HG02642 (cell line): ENCODE results near the gene SMARCD2.

Source experiments
- ATAC-seq: cut with Tn5 transposase; IDR thresholded peaks from one replicate; pipeline ENCODE4 v1.9.1; 2021; ENCODE audit warnings: mild to moderate bottlenecking; ENCODE audit not compliant: unreplicated experiment, poor library complexity

SMARCD2 gene

DNA sequence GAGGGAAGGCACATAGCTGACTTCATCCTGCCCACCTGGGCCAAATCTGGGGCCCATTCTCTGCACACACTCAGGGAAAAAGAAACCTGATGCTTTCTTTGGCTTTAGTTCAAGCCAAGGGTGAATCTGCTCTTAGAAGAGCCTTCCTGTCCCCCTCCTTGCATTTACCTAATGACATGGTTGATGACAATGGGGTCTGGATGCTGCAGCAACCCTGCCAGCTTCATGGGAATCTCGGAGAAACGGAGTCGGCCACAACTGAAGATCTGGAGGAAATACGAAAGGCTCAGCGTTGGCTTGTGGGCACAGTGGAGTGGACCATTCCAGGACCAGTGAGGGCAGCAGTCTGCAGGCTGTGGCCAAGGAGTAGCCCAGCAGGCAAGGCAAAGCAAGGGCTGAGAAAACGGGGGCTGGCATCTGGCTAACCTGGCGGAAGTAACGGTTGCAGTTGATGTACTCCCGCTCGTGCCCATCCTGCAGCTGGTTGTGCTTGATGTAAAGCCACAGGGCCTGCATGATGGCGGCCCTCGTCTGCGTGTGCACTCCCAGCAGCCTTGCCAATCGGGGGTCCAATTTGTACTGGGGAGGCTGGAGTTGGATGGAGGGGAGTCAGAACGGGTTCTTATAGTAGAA, 8.6 kb downstream of the SMARCD2 start:
- ATAC-seq = no peak

DNA sequence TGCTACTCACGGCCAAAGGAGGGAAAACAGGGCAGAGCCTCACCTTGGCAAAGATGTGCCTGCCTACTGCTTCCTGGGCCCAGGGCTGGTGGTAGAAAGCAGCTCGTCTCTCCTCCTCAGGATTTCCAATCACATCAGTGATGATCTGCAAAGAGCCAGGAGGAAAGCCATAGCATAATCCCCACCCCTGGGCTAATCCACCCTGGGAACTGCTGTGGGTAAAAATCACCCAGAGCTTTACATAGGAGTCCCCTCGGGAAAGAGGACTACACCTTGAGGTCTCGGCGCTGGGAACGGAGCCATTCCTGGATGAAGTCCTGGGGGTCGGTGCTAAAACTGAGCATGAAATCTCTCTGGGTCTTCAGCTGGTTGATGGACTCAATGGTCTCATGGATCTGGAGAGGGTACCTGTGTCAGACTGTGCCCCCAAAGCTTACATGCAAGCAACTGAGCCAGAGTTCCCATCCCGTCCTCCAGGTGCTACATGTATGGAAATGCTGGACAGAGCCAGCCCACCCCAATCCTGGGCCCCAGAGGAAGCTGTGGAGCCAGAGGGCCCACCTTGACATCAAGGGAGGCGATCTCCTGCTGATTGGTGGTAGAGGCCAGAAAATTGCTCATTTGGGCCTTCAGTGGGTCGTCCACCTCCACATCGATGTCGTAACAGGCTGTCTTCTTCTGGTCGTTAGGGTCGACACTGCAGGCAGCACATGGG, 9.3 kb downstream of the SMARCD2 start:
- ATAC-seq = no peak

DNA sequence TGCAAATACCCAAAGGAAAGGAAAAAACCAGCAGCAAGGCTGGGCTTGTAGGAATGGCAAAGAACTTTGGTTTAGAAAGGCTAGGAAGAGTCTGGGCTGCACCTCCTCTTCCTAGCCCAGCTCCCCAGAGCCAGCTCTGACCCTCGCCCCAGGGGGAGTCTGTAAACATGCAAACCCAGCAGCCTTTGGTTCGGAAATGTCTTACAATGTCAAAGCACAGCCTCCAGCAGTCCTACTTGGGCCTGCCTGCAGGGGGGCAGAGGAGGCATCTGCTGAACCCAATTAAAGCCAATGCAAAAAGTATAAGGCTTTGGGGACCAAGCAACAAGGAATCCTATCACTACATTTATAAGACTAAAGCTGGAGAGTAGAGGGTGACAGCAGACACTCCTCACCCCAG, 10.0 kb downstream of the SMARCD2 start:
- no peak for ATAC-seq

DNA sequence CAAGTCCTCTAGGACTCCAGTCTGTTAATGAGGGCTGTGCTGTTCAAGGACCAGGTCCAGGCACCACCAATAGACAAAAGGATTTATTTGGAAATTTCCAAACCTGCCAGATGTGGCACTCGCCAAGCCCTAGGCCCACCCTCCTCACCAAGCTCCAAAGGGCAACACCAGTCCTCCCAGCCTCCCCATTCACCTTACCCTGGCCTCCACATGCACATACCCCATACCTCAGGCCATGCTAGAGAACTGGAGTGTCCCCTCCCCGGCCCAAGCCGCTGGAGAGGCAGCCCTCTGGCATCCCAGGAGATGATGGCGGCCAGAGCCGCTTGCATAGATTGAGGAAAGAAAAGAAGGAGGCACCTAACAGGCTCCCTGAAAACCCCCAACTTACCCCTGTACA, 10.5 kb downstream of the SMARCD2 start:
- ATAC-seq = no peak

DNA sequence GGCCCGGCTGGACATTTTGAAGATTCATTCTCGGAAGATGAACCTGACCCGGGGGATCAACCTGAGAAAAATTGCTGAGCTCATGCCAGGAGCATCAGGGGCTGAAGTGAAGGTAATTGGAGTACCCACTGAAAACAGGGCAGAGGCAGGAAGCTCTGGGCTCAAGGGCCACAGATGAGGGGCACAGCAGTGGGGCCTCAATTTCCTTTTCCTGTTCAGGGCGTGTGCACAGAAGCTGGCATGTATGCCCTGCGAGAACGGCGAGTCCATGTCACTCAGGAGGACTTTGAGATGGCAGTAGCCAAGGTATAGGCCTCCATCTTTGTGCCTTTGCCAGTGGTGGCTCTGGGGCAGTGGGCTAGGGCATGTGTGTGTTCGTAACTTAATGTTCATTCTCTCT, 11.0 kb downstream of the SMARCD2 start:
- ATAC-seq = no peak

DNA sequence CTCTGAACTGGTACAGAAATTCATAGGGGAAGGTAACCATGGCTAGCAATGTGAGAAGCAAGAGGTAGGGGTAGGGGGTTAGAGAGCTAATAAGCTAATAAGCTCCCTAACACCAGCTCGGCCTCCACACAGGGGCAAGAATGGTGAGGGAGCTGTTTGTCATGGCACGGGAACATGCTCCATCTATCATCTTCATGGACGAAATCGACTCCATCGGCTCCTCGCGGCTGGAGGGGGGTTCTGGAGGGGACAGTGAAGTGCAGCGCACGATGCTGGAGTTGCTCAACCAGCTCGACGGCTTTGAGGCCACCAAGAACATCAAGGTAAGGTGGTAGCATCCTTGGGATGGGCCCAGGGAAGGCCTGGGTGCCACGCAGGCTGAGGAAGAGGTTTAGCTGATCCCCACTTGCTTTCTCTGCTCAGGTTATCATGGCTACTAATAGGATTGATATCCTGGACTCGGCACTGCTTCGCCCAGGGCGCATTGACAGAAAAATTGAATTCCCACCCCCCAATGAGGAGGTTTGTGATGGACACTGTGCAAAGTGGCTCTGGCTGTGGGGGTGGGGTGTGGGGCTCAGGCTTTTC, 11.5 kb downstream of the SMARCD2 start:
- ATAC-seq = no peak

DNA sequence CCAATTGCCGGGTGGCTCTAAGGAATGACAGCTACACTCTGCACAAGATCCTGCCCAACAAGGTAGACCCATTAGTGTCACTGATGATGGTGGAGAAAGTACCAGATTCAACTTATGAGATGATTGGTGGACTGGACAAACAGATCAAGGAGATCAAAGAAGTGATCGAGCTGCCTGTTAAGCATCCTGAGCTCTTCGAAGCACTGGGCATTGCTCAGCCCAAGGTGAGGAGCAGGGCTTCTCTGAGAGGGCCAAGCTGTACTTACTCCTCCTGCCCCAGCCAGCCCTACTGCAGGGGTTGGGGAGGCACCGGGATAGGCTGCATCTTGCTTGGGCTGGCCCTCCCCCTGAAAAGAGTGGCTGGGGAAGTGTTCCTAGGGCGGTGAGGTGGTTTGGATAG, 12.2 kb downstream of the SMARCD2 start:
- ATAC-seq = no peak

DNA sequence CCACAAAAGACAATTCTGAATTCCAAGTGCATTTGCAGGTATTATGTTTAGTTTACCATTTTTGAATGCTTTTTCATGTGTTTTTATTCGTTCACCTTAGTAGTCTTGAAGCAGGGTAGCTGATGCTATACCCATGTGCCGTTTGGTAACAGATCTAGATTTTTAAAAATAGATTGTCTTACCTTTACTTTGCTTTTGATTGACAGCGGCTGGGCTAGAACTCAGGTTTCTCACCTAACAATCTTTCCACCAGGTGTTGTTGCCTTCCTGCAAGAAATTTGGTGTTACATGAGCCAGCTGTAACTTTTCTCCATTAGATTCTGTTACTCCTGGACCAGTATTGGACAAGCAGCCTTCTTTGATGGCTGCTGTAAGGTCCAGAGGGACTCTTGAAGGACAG, 13.5 kb downstream of the SMARCD2 start:
- ATAC-seq = no peak

DNA sequence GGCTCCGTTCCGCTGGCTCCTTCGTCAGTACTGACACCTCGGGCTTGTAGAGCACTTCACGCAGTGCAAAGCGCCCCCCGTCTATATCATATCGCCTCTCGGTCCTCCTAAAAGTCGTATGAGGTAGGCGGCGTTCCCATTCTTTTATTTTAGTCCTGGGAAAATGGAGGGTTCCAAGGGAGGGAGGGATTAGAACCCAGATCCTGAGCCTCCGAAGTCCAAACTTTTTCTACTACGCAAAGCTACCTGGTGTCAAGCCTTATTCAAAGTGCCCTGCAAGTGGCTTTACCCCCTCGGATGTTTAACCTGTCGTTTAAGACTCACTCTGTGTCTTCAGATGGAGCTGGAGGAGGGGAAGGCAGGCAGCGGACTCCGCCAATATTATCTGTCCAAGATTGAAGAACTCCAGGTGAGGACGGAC, 14.7 kb downstream of the SMARCD2 start:
- no peak for ATAC-seq

DNA sequence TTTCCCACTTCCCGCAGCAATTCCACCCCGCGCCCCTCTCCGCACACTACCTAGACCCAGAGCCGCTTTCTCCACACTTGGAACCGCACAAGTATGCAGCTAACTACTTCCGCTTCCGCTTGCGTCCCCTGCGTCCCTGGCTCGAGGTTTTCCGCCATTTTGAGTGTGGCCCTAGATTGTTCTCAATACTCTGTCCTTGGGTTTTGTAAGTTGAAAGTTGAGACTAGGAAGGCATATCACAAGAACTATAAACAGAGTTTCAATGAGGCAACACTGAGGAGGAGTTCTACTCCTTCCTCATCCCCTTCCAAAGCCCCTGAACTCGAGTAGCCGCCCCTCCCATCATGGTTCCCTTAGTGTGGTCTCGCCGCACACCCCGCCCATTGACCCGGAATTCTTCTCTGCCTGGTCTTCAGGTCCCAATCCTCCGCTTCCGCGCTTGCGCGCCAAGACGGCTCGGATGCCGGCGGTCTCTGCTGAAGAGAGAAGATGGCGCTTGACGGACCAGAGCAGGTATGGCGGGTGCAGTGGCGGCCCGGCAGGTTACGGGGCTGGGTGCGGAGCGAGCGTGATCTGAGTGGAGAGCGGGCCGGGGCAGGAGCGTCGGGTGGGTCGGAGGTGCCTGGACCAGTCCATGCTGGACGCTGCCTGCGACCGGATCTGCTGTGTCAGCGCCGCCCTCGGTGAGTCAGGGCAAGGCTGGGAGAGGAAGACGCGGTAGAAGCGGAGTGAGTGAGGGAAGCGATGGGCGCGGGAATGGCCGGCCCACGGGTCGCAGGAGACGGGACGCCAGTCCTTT, 15.3 kb downstream of the SMARCD2 start, which contains the start of the genes FTSJ3 and PSMC5:
Gene FTSJ3, minus strand, starts transcription at position 662 of the 799 bp plus-strand sequence. CDS start 761 bp downstream, outside the sequence.
Gene PSMC5, plus strand, starts transcription at position 430 of the 799 bp plus-strand sequence. Its CDS starts 60 bp downstream, at position 490.
- peak; percentile 90 for ATAC-seq

DNA sequence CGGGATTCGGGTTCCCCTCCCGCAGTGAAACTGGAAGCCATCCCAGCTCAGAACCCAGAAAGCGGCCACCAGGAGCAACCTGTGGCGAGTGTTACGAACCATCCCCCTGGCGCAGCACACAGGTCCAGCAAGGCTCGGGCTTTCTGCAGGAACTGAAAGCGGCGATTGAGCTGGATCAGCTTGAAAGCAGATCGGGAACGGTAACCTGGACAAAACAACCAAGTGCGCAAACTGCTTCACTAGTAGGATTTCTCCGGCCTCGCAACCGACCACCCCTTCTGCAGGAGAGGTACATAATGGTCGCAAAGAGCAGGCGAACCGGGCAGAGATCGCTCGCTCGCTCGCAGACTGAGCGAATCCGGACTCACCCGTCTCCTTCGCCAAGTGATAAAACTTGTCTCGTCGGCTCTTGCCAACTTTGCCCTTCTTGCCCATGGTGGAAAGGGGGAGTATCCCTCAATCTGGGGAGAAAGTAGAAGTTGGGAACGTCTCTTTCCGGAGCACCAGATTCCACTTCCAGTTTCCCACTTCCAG, 15.9 kb downstream of the SMARCD2 start:
- no peak for ATAC-seq

DNA sequence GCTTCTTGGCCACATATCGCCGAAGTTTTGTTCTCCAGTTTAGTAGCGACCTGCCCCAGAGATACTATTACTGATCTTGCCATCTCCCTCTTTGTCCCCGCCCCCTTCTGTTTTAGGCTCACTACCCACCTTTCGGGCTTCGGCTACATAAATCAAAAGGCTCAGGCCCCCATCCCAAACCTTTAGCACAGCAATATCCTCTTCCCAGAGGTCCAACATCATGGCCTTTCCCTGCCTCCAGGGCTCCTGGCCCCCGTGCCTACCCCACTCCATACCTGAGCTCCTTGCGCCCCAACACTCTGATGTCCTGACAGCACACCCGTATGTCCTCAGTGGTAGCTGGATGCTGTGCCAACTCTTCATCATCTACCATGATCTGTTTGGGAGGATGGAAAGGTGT, 18.1 kb downstream of the SMARCD2 start:
- ATAC-seq = no peak

DNA sequence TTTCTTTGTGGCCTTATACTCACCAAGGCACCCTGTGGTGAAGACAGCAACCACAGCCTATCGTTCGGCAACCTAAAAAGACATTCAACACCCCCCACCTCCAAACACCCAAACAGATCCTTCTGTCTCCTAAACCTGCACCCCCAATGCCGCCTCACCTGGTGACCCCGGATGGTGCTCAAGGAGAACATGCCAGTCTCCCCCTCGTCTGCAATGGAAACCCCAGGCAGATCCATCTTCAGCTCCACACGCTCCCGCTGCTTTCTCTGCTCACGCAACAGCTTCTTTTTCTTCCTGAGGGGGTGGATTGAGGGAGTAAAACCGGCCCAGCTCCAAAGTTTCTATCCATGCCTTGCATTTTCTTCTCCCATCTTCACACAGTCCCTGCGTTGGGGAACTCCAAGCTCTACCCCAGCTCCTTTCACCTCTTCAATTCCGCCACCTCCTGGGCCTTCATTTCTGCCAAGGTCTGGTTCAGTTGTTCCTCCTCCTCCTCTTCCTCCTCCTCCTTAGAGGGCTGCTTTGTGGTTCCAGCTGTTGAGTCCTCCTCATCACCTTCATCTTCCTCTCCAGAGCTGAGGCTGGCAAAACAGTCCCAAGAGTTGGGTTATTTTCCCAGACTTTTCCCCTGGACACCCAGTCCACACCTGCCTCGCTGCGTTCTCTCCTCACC, 18.7 kb downstream of the SMARCD2 start:
- no peak for ATAC-seq

DNA sequence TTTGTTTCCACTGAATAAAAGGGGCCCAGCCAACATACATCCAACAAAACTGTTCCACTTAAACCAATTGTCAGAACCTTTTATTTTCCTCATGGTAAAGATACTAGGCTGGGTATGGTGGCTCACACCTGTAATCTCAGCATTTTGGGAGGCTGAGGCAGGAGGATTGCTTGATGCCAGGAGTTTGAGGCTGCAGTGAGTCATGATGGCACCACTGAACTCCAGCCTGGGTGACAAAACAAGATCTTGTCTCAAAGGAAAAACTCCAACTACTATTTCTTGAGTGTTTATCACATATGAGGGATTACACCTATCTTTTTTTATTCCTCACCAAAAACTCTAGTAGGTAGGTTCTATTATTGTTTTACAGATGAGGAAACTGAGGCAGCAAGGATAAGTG, 19.9 kb downstream of the SMARCD2 start:
- ATAC-seq = no peak

DNA sequence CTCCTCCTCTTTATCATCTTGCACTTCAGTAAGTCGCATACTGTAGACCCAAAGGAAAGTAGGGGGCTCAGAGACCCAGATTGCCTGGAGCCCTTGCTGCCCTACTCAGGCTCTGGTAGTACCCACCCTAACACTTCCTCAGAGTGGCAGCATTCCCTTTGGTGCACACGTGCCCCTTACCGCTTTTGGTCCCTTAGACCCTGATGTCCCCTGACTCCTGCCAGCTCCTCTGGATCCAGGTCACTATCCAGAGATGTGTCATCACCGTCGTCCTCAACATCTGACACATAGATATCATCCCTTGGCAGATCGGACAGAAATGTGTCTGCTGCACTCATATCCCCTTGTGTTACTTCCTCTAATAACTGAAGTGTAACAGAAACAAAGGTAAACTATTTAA, 20.7 kb downstream of the SMARCD2 start:
- no peak for ATAC-seq

DNA sequence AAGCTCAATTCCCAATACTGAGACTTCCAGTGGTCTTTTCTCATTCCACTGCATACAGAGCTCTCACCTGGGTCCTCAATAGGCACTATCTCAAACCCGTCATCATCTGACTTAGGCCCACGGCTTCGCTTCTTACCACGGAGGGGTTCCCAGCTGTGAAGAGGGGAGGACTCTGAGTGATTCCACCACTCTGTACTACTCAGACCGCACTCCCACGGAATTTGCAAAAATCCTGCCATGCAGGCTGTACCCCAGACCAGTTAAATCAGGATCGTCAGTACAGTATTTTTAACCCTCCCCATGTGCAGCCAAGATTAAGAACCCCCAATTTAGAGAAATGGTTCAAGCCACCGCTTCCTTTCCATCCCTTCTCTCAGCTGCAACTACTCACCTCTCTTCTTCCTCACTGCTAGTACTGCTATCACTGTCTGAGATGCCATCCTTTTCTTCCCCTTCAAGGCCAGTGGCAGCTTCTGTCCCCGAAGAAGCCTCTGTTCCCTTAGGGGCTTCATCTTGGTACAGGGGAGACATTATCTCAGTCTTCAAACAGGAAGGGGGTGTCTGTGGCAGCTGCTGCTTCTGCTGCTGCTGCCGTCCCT, 21.4 kb downstream of the SMARCD2 start:
- ATAC-seq = no peak

DNA sequence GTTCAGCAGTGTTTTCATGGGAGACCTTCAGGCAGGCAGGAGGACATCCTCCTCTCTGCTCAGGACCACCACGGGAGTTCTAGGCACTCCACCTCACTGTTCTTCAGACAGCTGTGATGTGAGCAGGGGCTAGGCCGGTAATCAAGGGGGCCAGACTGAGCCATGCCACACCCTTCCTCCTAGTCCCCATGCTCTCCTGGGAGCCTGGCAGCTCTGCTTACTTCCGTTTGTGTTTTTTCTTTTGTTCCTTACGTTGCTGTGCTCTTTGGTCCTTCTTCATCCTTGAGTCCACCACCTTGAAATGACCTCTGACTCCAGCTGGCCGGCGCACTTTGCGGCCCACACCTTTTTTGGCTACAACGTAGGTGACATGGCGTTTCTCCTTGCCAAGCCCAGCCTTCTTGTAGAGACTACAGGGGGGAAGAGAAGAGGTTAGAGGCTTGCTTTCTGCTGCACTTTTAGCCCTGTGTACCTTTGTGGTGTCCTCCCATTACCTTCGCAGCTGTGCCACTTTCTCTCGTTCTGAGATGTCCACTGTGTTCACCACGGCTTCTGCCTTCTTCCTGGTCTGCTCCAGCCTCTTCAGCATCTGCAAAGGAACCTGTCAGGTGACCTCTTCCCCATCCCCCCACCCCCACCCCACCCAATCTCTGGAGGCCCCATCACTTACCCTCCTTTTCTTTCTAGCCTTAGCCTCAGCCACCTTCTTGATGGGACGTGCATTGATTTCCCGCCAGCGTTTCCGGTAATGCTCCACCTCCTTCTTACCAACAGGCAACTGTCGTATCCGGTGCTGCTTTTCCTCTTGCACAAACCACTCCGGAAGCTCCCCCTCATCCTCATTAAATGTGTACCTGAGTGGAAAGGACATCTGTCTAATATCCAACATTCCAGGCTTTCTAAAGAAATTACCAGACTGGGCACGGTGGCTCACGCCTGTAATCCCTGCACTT, 22.6 kb downstream of the SMARCD2 start:
- ATAC-seq = no peak

DNA sequence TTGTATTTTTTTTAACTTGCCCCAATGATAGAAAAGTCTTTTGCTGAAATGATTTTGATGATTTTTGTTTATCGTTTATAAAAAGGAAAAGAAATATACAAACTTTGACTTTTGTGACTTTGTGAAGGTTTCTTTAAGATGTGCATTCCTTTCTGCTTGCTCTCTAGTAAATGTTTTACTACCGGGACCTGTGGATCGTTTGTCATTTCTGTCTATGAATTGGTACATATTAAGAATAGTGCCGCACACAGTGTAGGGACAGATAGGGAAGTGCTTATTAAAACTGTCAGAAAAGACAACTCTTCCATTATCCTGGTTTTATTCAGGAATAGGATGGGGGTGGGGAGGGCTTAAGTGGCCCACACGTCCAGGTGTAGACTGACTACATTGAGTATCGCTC, 23.4 kb downstream of the SMARCD2 start:
- no peak for ATAC-seq
